AG08396 (cell line): ENCODE measurements around the gene HSPB9.

Source experiments
- DNase-seq: peaks from one replicate; pipeline ENCODE4 v3.0.0; 2012; ENCODE audit warnings: low spot score, mixed read lengths

The HSPB9 gene

GRCh38 chr17:42122371-42123303, at the start of gene HSPB9:
TSS of gene HSPB9 (plus strand) at chr17:42122804. CDS start at chr17:42122851, 47 bp downstream.
- no peak for DNase-seq

- DNase-seq, result no peak
Measured at GRCh38 chr17:42075789-42076188, 46.8 kb upstream of the HSPB9 start.

GRCh38 chr17:42076797-42077559, 45.6 kb upstream of the HSPB9 start:
- no peak for DNase-seq

GRCh38 chr17:42077755-42078154, 44.8 kb upstream of the HSPB9 start:
- no peak for DNase-seq

- no peak for DNase-seq
Measured at GRCh38 chr17:42078396-42079043, 44.1 kb upstream of the HSPB9 start.

GRCh38 chr17:42079541-42079940, 43.1 kb upstream of the HSPB9 start:
- no peak for DNase-seq

GRCh38 chr17:42081516-42082129, 41.0 kb upstream of the HSPB9 start:
- no peak for DNase-seq

- DNase-seq, result no peak
Measured at GRCh38 chr17:42087042-42087701, 35.4 kb upstream of the HSPB9 start.

- no peak for DNase-seq
Measured at GRCh38 chr17:42087736-42088705, 34.6 kb upstream of the HSPB9 start.

GRCh38 chr17:42088736-42089135, 33.9 kb upstream of the HSPB9 start:
- DNase-seq, result no peak

GRCh38 chr17:42090964-42091790, 31.4 kb upstream of the HSPB9 start:
- no peak for DNase-seq

GRCh38 chr17:42092939-42093338, 29.7 kb upstream of the HSPB9 start:
- DNase-seq, result no peak

- no peak for DNase-seq
Measured at GRCh38 chr17:42094375-42095069, 28.1 kb upstream of the HSPB9 start.

GRCh38 chr17:42096360-42097111, 26.1 kb upstream of the HSPB9 start:
- no peak for DNase-seq

- no peak for DNase-seq
Measured at GRCh38 chr17:42097691-42098631, 24.6 kb upstream of the HSPB9 start, which contains the start of gene ZNF385C. TSS of gene ZNF385C (minus strand) at chr17:42098473. CDS start at chr17:42063056, 35,417 bp downstream.

- no peak for DNase-seq
Measured at GRCh38 chr17:42098730-42099399, 23.7 kb upstream of the HSPB9 start.
